HEK293 (cell line): Measurements from ENCODE around the gene SLC6A4.

ENCODE experiments used
- CTCF ChIA-PET: fragments of 350-600 bp; formaldehyde crosslinking; extraction: SDS; loops from one replicate; lab custom pipeline; 2021; ENCODE audit warnings: antibody characterized with exemption; lab: Yijun Ruan, JAX
- POLR2A ChIA-PET: fragments of 300-600 bp; formaldehyde crosslinking; extraction: SDS; loops from one replicate; lab custom pipeline; 2020; ENCODE audit warnings: antibody characterized with exemption, inconsistent platforms; lab: Yijun Ruan, JAX
- H3K27ac ChIP-seq: fragments of 200-500 bp; sonication (Bioruptor generic); 2 replicates; pipeline ENCODE4 v1.5.1; 2014; ENCODE audit warnings: low read depth, low read length, control low read depth, inconsistent platforms; ENCODE audit errors: extremely low read depth
- H3K36me3 ChIP-seq, 2 experiments: fragments of 200-500 bp in 1 of 2; sonication (Bioruptor generic) in 1 of 2; 1 replicate in 1 of 2; 2 replicates in 1 of 2; pipeline ENCODE4 v1.5.1; 2014 to 2017; ENCODE audit warnings: inconsistent platforms in 2 of 2, low read length in 2 of 2; ENCODE audit not compliant: control insufficient read depth in 2 of 2, insufficient read depth in 1 of 2
- H3K4me1 ChIP-seq: fragments of 200-500 bp; sonication (Bioruptor generic); 2 replicates; pipeline ENCODE4 v1.5.1; 2014; ENCODE audit warnings: mild to moderate bottlenecking, low read length, inconsistent platforms; ENCODE audit not compliant: control insufficient read depth, insufficient read depth
- H3K4me3 ChIP-seq: 2 replicates; pipeline ENCODE4 v1.5.1; 2011; ENCODE audit warnings: low read depth, mild to moderate bottlenecking, control low read depth, low read length, moderate library complexity
- H3K9me3 ChIP-seq: fragments of 200-500 bp; sonication (Bioruptor generic); 2 replicates; pipeline ENCODE4 v1.5.1; 2014; ENCODE audit warnings: low read depth, low read length, inconsistent platforms; ENCODE audit not compliant: control insufficient read depth, insufficient read depth
- BCL11B ChIP-seq: fragments of 450-650 bp; formaldehyde crosslinking; IDR thresholded peaks from 2 replicates; pipeline ENCODE4 v1.5.1; 2016; ENCODE audit warnings: low read depth, missing biosample characterization, missing genetic modification characterization
- HOXA7 ChIP-seq: sonication (generic); formaldehyde crosslinking; IDR thresholded peaks from 2 replicates; pipeline ENCODE4 v1.8.1; 2022; ENCODE audit warnings: missing genetic modification reagents, borderline replicate concordance
- KLF9 ChIP-seq: fragments of 450-650 bp; formaldehyde crosslinking; IDR thresholded peaks from 2 replicates; pipeline ENCODE4 v1.5.1; 2016; ENCODE audit warnings: missing biosample characterization, missing genetic modification characterization, low read depth
- MZF1 ChIP-seq: fragments of 450-650 bp; formaldehyde crosslinking; IDR thresholded peaks from 2 replicates; pipeline ENCODE4 v1.5.1; 2017; ENCODE audit warnings: missing biosample characterization, missing genetic modification characterization, borderline replicate concordance
- RBAK ChIP-seq: fragments of 450-650 bp; formaldehyde crosslinking; IDR thresholded peaks from 2 replicates; pipeline ENCODE4 v1.5.1; 2016; ENCODE audit warnings: missing biosample characterization, missing genetic modification characterization
- SCRT1 ChIP-seq: fragments of 450-650 bp; formaldehyde crosslinking; IDR thresholded peaks from 2 replicates; pipeline ENCODE4 v1.5.1; 2016; ENCODE audit warnings: missing biosample characterization, missing genetic modification characterization, borderline replicate concordance
- ZBTB10 ChIP-seq: fragments of 450-650 bp; formaldehyde crosslinking; IDR thresholded peaks from 2 replicates; pipeline ENCODE4 v1.5.1; 2016; ENCODE audit warnings: missing biosample characterization, missing genetic modification characterization
- ZBTB26 ChIP-seq: fragments of 450-650 bp; formaldehyde crosslinking; optimal IDR thresholded peaks from 2 replicates; pipeline ENCODE3; 2016; ENCODE audit warnings: missing biosample characterization, mild to moderate bottlenecking, missing genetic modification characterization
- ZBTB6 ChIP-seq: fragments of 450-650 bp; formaldehyde crosslinking; IDR thresholded peaks from 2 replicates; pipeline ENCODE4 v1.5.1; 2017; ENCODE audit warnings: missing biosample characterization, missing genetic modification characterization
- ZBTB7A ChIP-seq: fragments of 450-650 bp; formaldehyde crosslinking; IDR thresholded peaks from 2 replicates; pipeline ENCODE4 v1.5.1; 2016; ENCODE audit warnings: low read depth, missing biosample characterization, missing genetic modification characterization
- ZEB2 ChIP-seq: fragments of 450-650 bp; formaldehyde crosslinking; IDR thresholded peaks from 2 replicates; pipeline ENCODE4 v1.5.1; 2016; ENCODE audit warnings: missing biosample characterization, missing genetic modification characterization
- ZFP69B ChIP-seq: fragments of 450-650 bp; formaldehyde crosslinking; IDR thresholded peaks from 2 replicates; pipeline ENCODE4 v1.5.1; 2016; ENCODE audit warnings: missing biosample characterization, missing genetic modification characterization
- ZNF10 ChIP-seq: fragments of 450-650 bp; formaldehyde crosslinking; IDR thresholded peaks from 2 replicates; pipeline ENCODE4 v1.5.1; 2017; ENCODE audit warnings: missing biosample characterization, missing genetic modification characterization
- ZNF169 ChIP-seq: fragments of 450-650 bp; formaldehyde crosslinking; IDR thresholded peaks from 2 replicates; pipeline ENCODE4 v1.5.1; 2016; ENCODE audit warnings: missing biosample characterization, missing genetic modification characterization
- ZNF18 ChIP-seq: fragments of 450-650 bp; formaldehyde crosslinking; IDR thresholded peaks from 2 replicates; pipeline ENCODE4 v1.5.1; 2016; ENCODE audit warnings: missing biosample characterization, missing genetic modification characterization
- ZNF239 ChIP-seq: fragments of 450-650 bp; formaldehyde crosslinking; IDR thresholded peaks from 2 replicates; pipeline ENCODE4 v1.5.1; 2016; ENCODE audit warnings: missing biosample characterization, missing genetic modification characterization
- ZNF248 ChIP-seq: fragments of 450-650 bp; formaldehyde crosslinking; IDR thresholded peaks from 2 replicates; pipeline ENCODE4 v1.5.1; 2017; ENCODE audit warnings: missing biosample characterization, missing genetic modification characterization
- ZNF266 ChIP-seq: fragments of 450-650 bp; formaldehyde crosslinking; IDR thresholded peaks from 2 replicates; pipeline ENCODE4 v1.5.1; 2016; ENCODE audit warnings: missing biosample characterization, missing genetic modification characterization, low read depth
- ZNF280C ChIP-seq: fragments of 450-650 bp; formaldehyde crosslinking; IDR thresholded peaks from 2 replicates; pipeline ENCODE4 v1.5.1; 2016; ENCODE audit warnings: missing biosample characterization, missing genetic modification characterization
- ZNF544 ChIP-seq: fragments of 450-650 bp; formaldehyde crosslinking; IDR thresholded peaks from 2 replicates; pipeline ENCODE4 v1.5.0; 2017; ENCODE audit warnings: missing biosample characterization, missing genetic modification characterization
- ZNF558 ChIP-seq: fragments of 450-650 bp; formaldehyde crosslinking; IDR thresholded peaks from 2 replicates; pipeline ENCODE4 v1.5.1; 2016; ENCODE audit warnings: missing biosample characterization, missing genetic modification characterization
- ZNF561 ChIP-seq: fragments of 450-650 bp; IDR thresholded peaks from 2 replicates; pipeline ENCODE4 v1.5.1; 2018; ENCODE audit warnings: missing biosample characterization, missing genetic modification characterization, borderline replicate concordance
- ZNF692 ChIP-seq: fragments of 450-650 bp; formaldehyde crosslinking; IDR thresholded peaks from 2 replicates; pipeline ENCODE4 v1.5.1; 2016; ENCODE audit warnings: missing biosample characterization, missing genetic modification characterization
- ZNF707 ChIP-seq: fragments of 450-650 bp; formaldehyde crosslinking; IDR thresholded peaks from 2 replicates; pipeline ENCODE4 v1.5.1; 2016; ENCODE audit warnings: missing biosample characterization, missing genetic modification characterization
- ZNF76 ChIP-seq: fragments of 450-650 bp; formaldehyde crosslinking; IDR thresholded peaks from 2 replicates; pipeline ENCODE4; 2016; ENCODE audit warnings: low read depth, missing biosample characterization, missing genetic modification characterization, borderline replicate concordance
- ZNF843 ChIP-seq: fragments of 450-650 bp; formaldehyde crosslinking; IDR thresholded peaks from 2 replicates; pipeline ENCODE4 v1.5.1; 2016; ENCODE audit warnings: missing biosample characterization, missing genetic modification characterization
- ZSCAN30 ChIP-seq: fragments of 450-650 bp; IDR thresholded peaks from 2 replicates; pipeline ENCODE4 v1.5.1; 2018; ENCODE audit warnings: missing biosample characterization, mild to moderate bottlenecking, missing genetic modification characterization, moderate library complexity
- ZXDB ChIP-seq: fragments of 450-650 bp; formaldehyde crosslinking; IDR thresholded peaks from 2 replicates; pipeline ENCODE4 v1.5.1; 2016; ENCODE audit warnings: missing biosample characterization, missing genetic modification characterization

SLC6A4 gene

GRCh38 chr17:30197416-30197815, 38.1 kb downstream of the SLC6A4 start:
- TF ChIP-seq ZNF248 (tag by site-specific recombination) (no peak), ZBTB10 (tag by site-specific recombination) (no peak), ZNF10 (no peak), ZNF280C (no peak), HOXA7 (no peak), ZNF266 (tag by site-specific recombination) (no peak), ZEB2 (no peak), ZSCAN30 (no peak), ZBTB7A (tag by site-specific recombination) (no peak), ZNF76 (no peak), ZNF558 (tag by site-specific recombination) (no peak), ZNF544 (tag by site-specific recombination) (no peak)
- no peak overlapping the region for H3K27ac ChIP-seq
- H3K9me3 ChIP-seq, result no peaks in the 10 kb centered on the region
- H3K4me3 ChIP-seq, result no peak overlapping the region
- no peaks in the 10 kb centered on the region for H3K36me3 ChIP-seq
- POLR2A ChIA-PET, result no interaction called here
- no peaks in the 10 kb centered on the region for H3K4me1 ChIP-seq
- CTCF ChIA-PET, result interaction anchor here (0.7 kb wide), 1 partner anchor 139 kb away, joined by 3 read pairs; no protein-coding TSS in a partner anchor

GRCh38 chr17:30196504-30196903, 39.0 kb downstream of the SLC6A4 start:
- H3K4me3 ChIP-seq, result no peak overlapping the region
- H3K27ac ChIP-seq, result no peak overlapping the region
- H3K36me3 ChIP-seq, result no peaks in the 10 kb centered on the region
- H3K4me1 ChIP-seq, result no peaks in the 10 kb centered on the region
- no peaks in the 10 kb centered on the region for H3K9me3 ChIP-seq
- CTCF ChIA-PET, result interaction anchor here (0.6 kb wide), 2 partner anchors 84 to 1047 kb away, joined by 3 read pairs; no protein-coding TSS in a partner anchor
- POLR2A ChIA-PET, result no interaction called here
- TF ChIP-seq ZBTB26 (tag by site-specific recombination) (no peak), ZBTB6 (no peak), ZNF561 (tag by site-specific recombination) (no peak), ZNF239 (tag by site-specific recombination) (no peak), ZNF843 (tag by site-specific recombination) (no peak), BCL11B (tag by site-specific recombination) (no peak), HOXA7 (no peak), ZNF692 (no peak), ZNF707 (tag by site-specific recombination) (no peak), SCRT1 (tag by site-specific recombination) (no peak), ZNF18 (tag by site-specific recombination) (no peak), ZFP69B (tag by site-specific recombination) (no peak), ZXDB (tag by site-specific recombination) (no peak), MZF1 (tag by site-specific recombination) (no peak), ZNF169 (tag by site-specific recombination) (no peak), RBAK (no peak), KLF9 (tag by site-specific recombination) (no peak)
